Hepatic stellate cell (primary cell): ENCODE data around the gene LGALS1.

ENCODE experiments used
- DNase-seq: peaks from one replicate; pipeline ENCODE4 v3.0.0; 2011; ENCODE audit warnings: low spot score

The LGALS1 gene

GRCh38 chr22:37662039-37662438 lies 13.4 kb upstream of the LGALS1 start:
- DNase-seq: no peak

- DNase-seq: no peak
Measured at GRCh38 chr22:37663521-37664140, 11.8 kb upstream of the LGALS1 start.

GRCh38 chr22:37664249-37665101 lies 11.0 kb upstream of the LGALS1 start:
- no peak for DNase-seq

GRCh38 chr22:37665487-37665886 lies 9.9 kb upstream of the LGALS1 start:
- DNase-seq: no peak

- DNase-seq: peak; percentile 42
Measured at GRCh38 chr22:37669586-37669985, 5.8 kb upstream of the LGALS1 start.

- DNase-seq: no peak
Measured at GRCh38 chr22:37672206-37672919, 3.1 kb upstream of the LGALS1 start.

- no peak for DNase-seq
Measured at GRCh38 chr22:37672920-37673455, 2.4 kb upstream of the LGALS1 start.

GRCh38 chr22:37674248-37674647 lies 1.2 kb upstream of the LGALS1 start:
- DNase-seq: no peak

- no peak for DNase-seq
Measured at GRCh38 chr22:37675930-37676735, 697 bp downstream of the LGALS1 start.

GRCh38 chr22:37676736-37677492 lies 1.5 kb downstream of the LGALS1 start:
- peak; percentile 86 for DNase-seq

- no peak for DNase-seq
Measured at GRCh38 chr22:37677493-37677974, 2.1 kb downstream of the LGALS1 start.

GRCh38 chr22:37678372-37678771 lies 2.9 kb downstream of the LGALS1 start:
- DNase-seq: no peak

GRCh38 chr22:37679670-37680069 lies 4.2 kb downstream of the LGALS1 start:
- no peak for DNase-seq

- no peak for DNase-seq
Measured at GRCh38 chr22:37680191-37680851, 4.9 kb downstream of the LGALS1 start.

- no peak for DNase-seq
Measured at GRCh38 chr22:37681001-37681424, 5.6 kb downstream of the LGALS1 start.

GRCh38 chr22:37681556-37682049 lies 6.2 kb downstream of the LGALS1 start:
- peak; percentile 75 for DNase-seq

GRCh38 chr22:37684803-37685615 lies 9.6 kb downstream of the LGALS1 start:
- no peak for DNase-seq

- DNase-seq: peak; percentile 81
Measured at GRCh38 chr22:37686002-37686982, 10.9 kb downstream of the LGALS1 start, which contains the start of gene NOL12. Gene NOL12, plus strand, starts transcription at chr22:37686343. Its CDS starts 50 bp downstream, at chr22:37686393.
